Fibroblast of pulmonary artery (primary cell): ENCODE results near the gene YKT6.
"Not testable (repeated sequence)": the region's sequence is repeated elsewhere in the genome, so short reads cannot be mapped to it uniquely, and the experiment has no call there.

Experiments
- DNase-seq: peaks from one replicate; pipeline ENCODE4 v3.0.0-alpha.2; 2010; ENCODE audit warnings: low read depth
- H3K4me3 ChIP-seq: replicated peaks from 2 replicates; pipeline ENCODE4 v1.5.1; 2011; ENCODE audit warnings: low read depth, mild to moderate bottlenecking, control low read depth, low read length, moderate library complexity
- CTCF ChIP-seq: IDR thresholded peaks from 2 replicates; pipeline ENCODE4 v1.5.1; 2011; ENCODE audit warnings: mild to moderate bottlenecking, control low read depth, low read length, inconsistent platforms; ENCODE audit errors: missing control alignments

The YKT6 gene

DNA sequence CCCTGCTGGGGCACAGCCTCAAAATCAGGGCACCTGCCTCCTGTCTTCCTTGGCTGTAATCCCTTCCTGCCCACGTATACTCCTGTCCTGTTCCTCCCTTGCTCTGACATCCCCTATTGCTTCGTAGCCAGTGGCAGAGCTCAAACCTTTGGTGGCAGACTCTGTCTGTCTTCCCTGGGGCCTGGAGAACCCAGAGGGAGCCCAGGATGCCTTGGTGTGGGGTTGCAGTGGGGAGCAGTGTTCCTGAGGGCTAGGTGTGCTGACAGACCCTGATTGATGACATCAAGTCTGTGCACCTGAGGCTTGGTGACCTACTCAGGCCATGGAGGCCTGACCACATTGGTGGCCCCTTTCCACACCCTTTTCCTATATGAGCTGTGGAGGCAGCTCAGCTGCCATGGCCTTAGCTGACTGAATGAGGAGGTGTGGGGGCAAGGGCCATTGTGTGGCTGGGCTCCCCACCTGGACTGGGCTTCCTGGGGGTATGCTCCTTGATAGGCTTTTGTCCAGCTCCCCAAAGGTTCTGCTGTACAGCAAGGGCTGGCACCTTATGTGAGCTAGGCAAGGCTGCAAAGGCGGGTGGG is 6.1 kb upstream of the YKT6 start:
- no peak for TF ChIP-seq CTCF

DNA sequence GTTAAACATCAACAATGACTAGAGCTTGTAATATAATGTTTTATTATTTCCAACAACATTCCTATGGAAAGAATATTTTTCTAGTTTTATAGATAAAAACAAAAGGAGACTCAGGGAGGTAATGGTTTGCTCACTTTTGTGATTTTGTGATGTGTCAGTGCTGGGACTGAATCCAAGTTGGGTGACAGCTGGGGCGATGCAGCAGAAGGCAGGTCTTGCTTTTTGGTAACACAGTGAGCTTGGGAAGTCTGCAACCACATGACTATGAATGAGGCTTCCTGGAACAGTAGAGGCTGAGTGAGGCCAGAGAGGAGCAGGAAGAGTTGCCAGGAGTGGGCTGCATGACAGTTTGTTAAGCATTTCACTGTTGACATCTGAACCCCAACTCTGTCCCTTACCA is 4.9 kb upstream of the YKT6 start:
- no peak for TF ChIP-seq CTCF
- DNase-seq: no peak
- no peak overlapping the region for H3K4me3 ChIP-seq

More for the DNA sequence above, 6.1 kb upstream of the YKT6 start:
- DNase-seq: no peak
- no peak overlapping the region for H3K4me3 ChIP-seq

DNA sequence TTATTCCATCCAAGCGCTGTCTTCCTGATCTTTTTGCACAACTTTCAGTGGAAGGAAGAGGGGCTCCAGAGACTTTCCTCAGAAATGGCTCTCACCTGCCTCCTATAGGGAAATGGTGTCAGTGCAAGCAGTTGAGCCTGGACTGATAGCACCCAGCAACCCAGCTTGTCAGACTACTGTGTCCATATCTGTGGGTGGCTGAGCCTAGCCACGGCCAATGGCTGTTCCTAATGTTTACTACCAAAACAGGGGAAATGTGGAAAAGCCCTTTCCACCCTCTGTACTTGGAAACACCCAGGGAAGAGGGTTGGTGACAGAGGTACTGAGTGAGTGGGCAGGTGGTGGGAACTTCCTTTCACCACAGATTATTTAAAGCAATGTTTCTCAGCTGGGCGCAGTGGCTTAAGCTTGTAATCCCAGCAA is 4.3 kb upstream of the YKT6 start:
- TF ChIP-seq CTCF: peak; percentile 91
- peak; percentile 69 for DNase-seq

GRCh38 chr7:44197474-44197873 is 3.3 kb upstream of the YKT6 start:
- no peak for DNase-seq
- no peak overlapping the region for H3K4me3 ChIP-seq
- no peak for TF ChIP-seq CTCF

More for the DNA sequence above, 4.3 kb upstream of the YKT6 start:
- H3K4me3 ChIP-seq: no peak overlapping the region

DNA sequence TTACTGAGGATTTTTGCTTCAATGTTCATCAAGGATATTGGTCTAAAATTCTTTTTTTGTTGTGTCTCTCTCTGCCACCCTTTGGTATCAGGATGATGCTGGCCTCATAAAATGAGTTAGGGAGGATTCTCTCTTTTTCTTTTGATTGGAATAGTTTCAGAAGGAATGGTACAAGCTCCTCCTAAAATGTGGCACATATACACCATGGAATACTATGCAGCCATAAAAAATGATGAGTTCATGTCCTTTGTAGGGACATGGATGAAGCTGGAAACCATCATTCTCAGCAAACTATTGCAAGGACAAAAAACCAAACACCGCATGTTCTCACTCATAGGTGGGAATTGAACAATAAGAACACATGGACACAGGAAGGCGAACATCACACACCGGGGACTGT is 615 bp upstream of the YKT6 start:
- H3K4me3 ChIP-seq: not testable (repeated sequence)

GRCh38 chr7:44201813-44202212 is 1.0 kb downstream of the YKT6 start:
- no peak for TF ChIP-seq CTCF
- no peak for DNase-seq
- peak overlapping the region; percentile 96 for H3K4me3 ChIP-seq

More for the DNA sequence above, 615 bp upstream of the YKT6 start:
- not testable (repeated sequence) for DNase-seq

DNA sequence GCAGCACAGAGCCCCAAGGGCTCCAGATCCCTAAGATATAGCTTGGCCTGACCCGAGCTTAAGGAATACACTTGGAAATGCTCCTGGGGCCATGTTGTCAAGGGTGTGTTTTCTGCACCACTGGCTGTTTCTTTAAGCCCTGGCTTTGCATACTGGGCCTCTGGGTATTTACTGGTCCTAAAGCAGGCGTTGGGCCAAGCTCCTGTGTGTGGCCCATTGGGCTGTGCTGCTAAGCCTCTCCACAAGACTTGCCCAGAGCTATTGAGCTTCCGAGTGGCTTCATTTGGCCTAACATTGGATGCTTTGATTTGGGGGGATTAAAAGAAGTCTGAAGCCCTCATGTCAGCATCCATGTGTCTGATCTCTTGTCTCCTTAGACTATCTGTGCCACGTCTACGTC is 5.2 kb downstream of the YKT6 start:
- H3K4me3 ChIP-seq: no peak overlapping the region
- no peak for DNase-seq
- no peak for TF ChIP-seq CTCF
